HUES48 (cell line): ENCODE measurements around the gene TMED1.

Source experiments
- H3K27ac ChIP-seq: one replicate; pipeline ENCODE4 v1.7.0; 2013; ENCODE audit warnings: low read depth, low read length, inconsistent platforms
- H3K27me3 ChIP-seq: 2 replicates; pipeline ENCODE4 v1.6.1; 2013; ENCODE audit warnings: mild to moderate bottlenecking, low read length; ENCODE audit not compliant: control insufficient read depth, insufficient read depth
- H3K36me3 ChIP-seq: 2 replicates; pipeline ENCODE4 v1.6.1; 2013; ENCODE audit warnings: low read length; ENCODE audit not compliant: control insufficient read depth, insufficient read depth
- H3K4me1 ChIP-seq: 2 replicates; pipeline ENCODE4 v1.6.1; 2013; ENCODE audit warnings: mild to moderate bottlenecking, low read length; ENCODE audit not compliant: control insufficient read depth, insufficient read depth
- H3K4me3 ChIP-seq: 2 replicates; pipeline ENCODE4 v1.5.1; 2013; ENCODE audit warnings: mild to moderate bottlenecking, low read depth, low read length
- H3K9ac ChIP-seq: 2 replicates; pipeline ENCODE4 v1.6.1; 2013; ENCODE audit warnings: mild to moderate bottlenecking, low read depth, low read length, moderate library complexity
- H3K9me3 ChIP-seq: 2 replicates; pipeline ENCODE4 v1.6.1; 2013; ENCODE audit warnings: low read length; ENCODE audit not compliant: control insufficient read depth, insufficient read depth

The TMED1 gene

DNA sequence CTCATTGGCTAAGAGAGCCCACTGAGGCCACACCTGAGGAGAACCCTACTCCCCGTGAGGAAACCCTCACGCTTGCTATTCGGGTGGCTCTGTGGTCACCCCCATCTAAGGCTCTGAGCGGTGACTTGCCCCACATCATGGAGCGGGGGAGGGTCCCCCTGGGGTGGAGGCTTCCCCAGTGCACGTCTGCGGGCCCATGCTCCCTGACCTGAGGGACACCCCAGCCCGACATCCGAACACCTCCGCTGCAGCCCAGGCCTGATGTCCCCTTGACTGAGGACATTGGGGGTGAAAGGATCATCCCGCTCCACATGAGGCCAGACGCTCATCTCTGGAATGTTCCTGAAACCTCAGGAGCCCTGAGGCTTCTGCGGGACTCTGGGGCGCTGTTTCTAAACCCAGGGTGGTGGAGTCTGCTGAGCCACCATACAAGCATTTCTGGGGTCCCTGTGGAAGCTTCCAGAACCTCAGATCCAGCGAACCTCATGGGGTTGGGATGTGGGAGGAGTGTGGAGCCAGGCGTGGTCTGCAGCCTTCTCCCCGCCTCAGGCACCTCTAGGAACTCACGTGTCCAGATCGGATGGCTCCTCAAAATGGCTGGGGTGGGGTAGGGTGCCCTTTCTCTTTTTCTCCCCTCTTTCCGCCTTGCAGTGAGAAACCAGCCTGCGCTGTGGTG, 19.9 kb downstream of the TMED1 start:
- H3K27me3 ChIP-seq = no peaks in the 10 kb centered on the region
- no peaks in the 10 kb centered on the region for H3K4me1 ChIP-seq
- peaks cover 31% of the 10 kb centered on the region for H3K36me3 ChIP-seq
- H3K9me3 ChIP-seq = no peaks in the 10 kb centered on the region
- no peak overlapping the region for H3K4me3 ChIP-seq
- H3K9ac ChIP-seq = no peak overlapping the region
- H3K27ac ChIP-seq = no peak overlapping the region

DNA sequence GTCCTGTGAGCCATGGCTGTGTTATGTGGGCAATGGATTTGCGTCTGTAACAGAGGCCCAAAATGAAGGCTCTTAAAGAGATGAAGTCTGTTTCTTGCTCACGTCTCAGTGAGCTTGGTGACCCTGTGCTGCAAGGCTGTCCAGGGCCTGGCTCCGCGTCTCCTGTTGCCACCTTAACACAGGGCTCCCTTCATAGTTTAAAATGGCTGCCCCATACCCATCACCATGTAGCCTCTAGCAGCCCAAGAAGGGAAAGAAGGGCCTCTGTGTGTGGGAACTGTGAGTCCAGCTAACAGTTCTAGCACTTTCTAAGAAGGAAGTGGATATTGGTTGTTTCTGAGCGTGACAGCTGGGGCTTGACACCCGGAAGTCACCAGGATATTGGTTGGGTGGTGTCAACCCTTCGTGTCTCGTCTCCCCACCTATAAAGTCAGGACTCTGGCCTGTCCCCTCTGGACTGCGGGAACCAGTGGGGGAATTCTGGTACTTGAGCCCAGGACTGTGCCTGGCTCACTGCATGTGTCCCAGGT, 20.9 kb downstream of the TMED1 start:
- Histone ChIP-seq H3K27me3 (no peaks in the 10 kb centered on the region), H3K27ac (no peak overlapping the region), H3K9ac (no peak overlapping the region), H3K9me3 (no peaks in the 10 kb centered on the region), H3K4me1 (no peaks in the 10 kb centered on the region), H3K4me3 (no peak overlapping the region), H3K36me3 (peaks cover 26% of the 10 kb centered on the region)

DNA sequence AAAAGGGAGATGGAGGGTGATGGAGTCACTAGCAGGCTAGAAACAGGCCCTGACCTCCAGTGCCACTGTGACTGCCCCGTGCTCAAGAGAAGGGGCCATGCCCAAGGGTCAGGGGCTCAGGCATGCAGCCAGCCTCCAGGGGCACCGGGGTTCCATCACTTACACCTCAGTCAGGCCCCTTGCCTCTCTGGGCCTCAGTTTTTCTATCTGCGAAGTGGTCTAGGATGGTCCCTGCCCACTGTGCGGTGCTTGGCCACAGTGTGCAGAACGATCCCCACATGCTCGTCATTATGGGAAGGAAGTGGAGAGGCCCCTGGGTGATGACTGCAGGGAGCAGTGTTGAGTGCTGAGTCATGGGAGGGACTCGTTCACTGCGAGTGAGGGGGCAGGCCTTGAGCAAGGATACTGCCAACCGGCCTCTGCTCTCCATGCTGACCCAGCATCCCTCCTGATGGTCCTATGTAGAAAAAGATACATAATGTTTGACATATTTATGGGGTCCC, 23.1 kb downstream of the TMED1 start:
- H3K36me3 ChIP-seq = peaks cover 39% of the 10 kb centered on the region
- no peaks in the 10 kb centered on the region for H3K27me3 ChIP-seq
- no peaks in the 10 kb centered on the region for H3K4me1 ChIP-seq
- H3K4me3 ChIP-seq = no peak overlapping the region
- H3K27ac ChIP-seq = no peak overlapping the region
- H3K9ac ChIP-seq = no peak overlapping the region
- H3K9me3 ChIP-seq = no peaks in the 10 kb centered on the region

GRCh38 chr19:10812196-10812595, 23.8 kb downstream of the TMED1 start:
- Histone ChIP-seq H3K4me3 (no peak overlapping the region), H3K36me3 (peaks cover 41% of the 10 kb centered on the region), H3K9me3 (no peaks in the 10 kb centered on the region), H3K9ac (no peak overlapping the region), H3K4me1 (no peaks in the 10 kb centered on the region), H3K27me3 (no peaks in the 10 kb centered on the region), H3K27ac (no peak overlapping the region)

GRCh38 chr19:10811391-10812111, 24.5 kb downstream of the TMED1 start:
- no peak overlapping the region for H3K27ac ChIP-seq
- H3K9me3 ChIP-seq = no peaks in the 10 kb centered on the region
- no peaks in the 10 kb centered on the region for H3K4me1 ChIP-seq
- no peak overlapping the region for H3K9ac ChIP-seq
- H3K36me3 ChIP-seq = peaks cover 41% of the 10 kb centered on the region
- no peak overlapping the region for H3K4me3 ChIP-seq
- H3K27me3 ChIP-seq = no peaks in the 10 kb centered on the region

- Histone ChIP-seq H3K27ac (no peak overlapping the region), H3K36me3 (peaks cover 49% of the 10 kb centered on the region), H3K4me1 (no peaks in the 10 kb centered on the region), H3K27me3 (no peaks in the 10 kb centered on the region), H3K9me3 (no peaks in the 10 kb centered on the region), H3K9ac (no peak overlapping the region), H3K4me3 (no peak overlapping the region)
Measured at GRCh38 chr19:10809651-10810285, 26.2 kb downstream of the TMED1 start.

DNA sequence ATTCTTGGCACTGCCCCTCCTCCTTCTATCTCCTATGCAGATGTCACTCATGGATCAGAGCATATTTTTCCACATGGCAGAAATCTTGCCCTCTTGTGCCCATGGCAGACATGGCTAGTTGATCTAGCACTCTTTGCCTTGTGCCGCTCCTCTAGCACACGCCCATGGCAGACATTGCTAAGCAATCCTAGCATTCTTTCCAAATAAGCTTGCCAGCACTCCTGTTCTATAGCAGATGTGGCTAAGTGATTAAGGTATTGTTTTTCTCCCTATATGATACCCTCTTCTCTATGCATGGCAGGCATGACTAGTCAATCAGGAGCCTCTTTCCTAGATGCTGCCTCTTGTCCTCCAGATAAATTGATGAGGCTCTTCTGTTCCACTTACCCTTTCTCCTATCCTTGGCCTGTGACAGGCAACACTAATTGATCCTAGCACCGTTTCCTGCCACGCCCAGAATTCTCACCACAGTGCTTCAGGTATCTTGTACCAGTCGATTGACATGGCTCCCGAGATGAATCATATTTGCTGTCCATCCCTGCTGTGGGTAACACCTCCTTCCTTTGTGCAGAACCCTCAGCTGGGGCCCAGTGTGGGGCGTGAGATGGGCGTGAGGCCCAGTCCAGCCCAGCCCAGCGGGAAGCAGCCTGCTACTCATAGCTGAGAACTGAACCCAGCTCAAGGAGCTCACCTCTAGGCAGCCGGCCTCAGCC, 26.9 kb downstream of the TMED1 start:
- no peaks in the 10 kb centered on the region for H3K27me3 ChIP-seq
- H3K9ac ChIP-seq = no peak overlapping the region
- H3K4me3 ChIP-seq = no peak overlapping the region
- no peak overlapping the region for H3K27ac ChIP-seq
- H3K9me3 ChIP-seq = no peaks in the 10 kb centered on the region
- no peaks in the 10 kb centered on the region for H3K4me1 ChIP-seq
- H3K36me3 ChIP-seq = peaks cover 50% of the 10 kb centered on the region

GRCh38 chr19:10805758-10806247, 30.2 kb downstream of the TMED1 start:
- no peak overlapping the region for H3K4me3 ChIP-seq
- no peak overlapping the region for H3K27ac ChIP-seq
- H3K9me3 ChIP-seq = no peaks in the 10 kb centered on the region
- no peaks in the 10 kb centered on the region for H3K4me1 ChIP-seq
- H3K27me3 ChIP-seq = no peaks in the 10 kb centered on the region
- H3K9ac ChIP-seq = no peak overlapping the region
- H3K36me3 ChIP-seq = peaks cover 61% of the 10 kb centered on the region

- Histone ChIP-seq H3K27me3 (no peaks in the 10 kb centered on the region), H3K4me1 (no peaks in the 10 kb centered on the region), H3K36me3 (peaks cover 66% of the 10 kb centered on the region), H3K9me3 (no peaks in the 10 kb centered on the region), H3K9ac (no peak overlapping the region), H3K27ac (no peak overlapping the region), H3K4me3 (no peak overlapping the region)
Measured at GRCh38 chr19:10805065-10805757, 30.8 kb downstream of the TMED1 start.

- no peaks in the 10 kb centered on the region for H3K9me3 ChIP-seq
- no peak overlapping the region for H3K9ac ChIP-seq
- no peak overlapping the region for H3K27ac ChIP-seq
- H3K27me3 ChIP-seq = no peaks in the 10 kb centered on the region
- no peaks in the 10 kb centered on the region for H3K4me1 ChIP-seq
- no peak overlapping the region for H3K4me3 ChIP-seq
- peaks cover 68% of the 10 kb centered on the region for H3K36me3 ChIP-seq
Measured at GRCh38 chr19:10803252-10803651, 32.8 kb downstream of the TMED1 start.
